ENCODE results near the gene BET1L. TPM values are rescaled to one million over a fixed set of nuclear protein-coding genes. Genes with fewer than 3 reads are reported as not detected.

BET1L gene
- total RNA-seq, 1 donor from 2014 or later: 73.2 TPM

GRCh38 chr11:223026-223789 is 16.0 kb upstream of the BET1L start:
- H3K4me3 Mint-ChIP-seq (ENCODE audit: unreplicated experiment): peak overlapping the region; percentile 29

GRCh38 chr11:221998-222789 is 15.0 kb upstream of the BET1L start:
- H3K27me3 Mint-ChIP-seq (ENCODE audit: low read depth, unreplicated experiment): no peaks in the 10 kb centered on the region
- Histone ChIP-seq H3K36me3 (ENCODE audit: insufficient read depth, low read length) (no peaks in the 10 kb centered on the region), H3K4me1 (ENCODE audit: insufficient read depth, low read length) (no peaks in the 10 kb centered on the region), H3K4me2 (ENCODE audit: low read length) (no peak overlapping the region), H3K27ac (ENCODE audit: low read depth, low read length) (no peak overlapping the region), H3K79me2 (ENCODE audit: insufficient read depth, low read length) (no peaks in the 10 kb centered on the region), H3K27me3 (ENCODE audit: insufficient read depth, low read length) (no peaks in the 10 kb centered on the region), H3K9ac (ENCODE audit: low read length) (no peak overlapping the region), H2AFZ (ENCODE audit: low read depth, low read length) (no peak overlapping the region), H3K9me3 (ENCODE audit: insufficient read depth, low read depth, low read length) (no peaks in the 10 kb centered on the region), H3K4me3 (ENCODE audit: insufficient read depth, low read depth, low read length) (no peak overlapping the region), H4K20me1 (ENCODE audit: insufficient read depth, low read length) (no peaks in the 10 kb centered on the region)
- peaks cover 6% of the 10 kb centered on the region for H3K4me1 Mint-ChIP-seq (ENCODE audit: low read depth, unreplicated experiment)
- H3K27ac Mint-ChIP-seq (ENCODE audit: unreplicated experiment): no peak overlapping the region
- no peak for TF ChIP-seq CTCF (IDR thresholded peaks at IDR 0.05; ENCODE audit: insufficient read depth, low read depth, low read length)
- no peak for TF ChIP-seq EZH2 (IDR thresholded peaks at IDR 0.05; ENCODE audit: insufficient read depth, low read length)
- no peak overlapping the region for H3K4me3 Mint-ChIP-seq (ENCODE audit: unreplicated experiment)
- DNase-seq (ENCODE audit: low read depth): no peak
- H3K9me3 Mint-ChIP-seq (ENCODE audit: unreplicated experiment): no peaks in the 10 kb centered on the region
- no peak for FAIRE-seq
- peaks cover 11% of the 10 kb centered on the region for H3K36me3 Mint-ChIP-seq (ENCODE audit: low read depth, unreplicated experiment)

More at GRCh38 chr11:223026-223789, 16.0 kb upstream of the BET1L start:
- Mint-ChIP-seq H3K27me3 (ENCODE audit: low read depth, unreplicated experiment) (no peaks in the 10 kb centered on the region), H3K9me3 (ENCODE audit: unreplicated experiment) (no peaks in the 10 kb centered on the region), H3K4me1 (ENCODE audit: low read depth, unreplicated experiment) (peaks cover 4% of the 10 kb centered on the region), H3K36me3 (ENCODE audit: low read depth, unreplicated experiment) (peaks cover 11% of the 10 kb centered on the region), H3K27ac (ENCODE audit: unreplicated experiment) (peak overlapping the region; percentile 48)
- no peak for TF ChIP-seq EZH2 (IDR thresholded peaks at IDR 0.05; ENCODE audit: insufficient read depth, low read length)
- no peak for TF ChIP-seq CTCF (IDR thresholded peaks at IDR 0.05; ENCODE audit: insufficient read depth, low read depth, low read length)
- Histone ChIP-seq H3K27me3 (ENCODE audit: insufficient read depth, low read length) (no peaks in the 10 kb centered on the region), H3K27ac (ENCODE audit: low read depth, low read length) (no peak overlapping the region), H3K79me2 (ENCODE audit: insufficient read depth, low read length) (peaks cover 3% of the 10 kb centered on the region), H3K9me3 (ENCODE audit: insufficient read depth, low read depth, low read length) (no peaks in the 10 kb centered on the region), H3K4me3 (ENCODE audit: insufficient read depth, low read depth, low read length) (no peak overlapping the region), H3K4me1 (ENCODE audit: insufficient read depth, low read length) (no peaks in the 10 kb centered on the region), H3K9ac (ENCODE audit: low read length) (no peak overlapping the region), H3K36me3 (ENCODE audit: insufficient read depth, low read length) (no peaks in the 10 kb centered on the region), H3K4me2 (ENCODE audit: low read length) (no peak overlapping the region), H2AFZ (ENCODE audit: low read depth, low read length) (no peak overlapping the region), H4K20me1 (ENCODE audit: insufficient read depth, low read length) (no peaks in the 10 kb centered on the region)
- no peak for DNase-seq (ENCODE audit: low read depth)
- no peak for FAIRE-seq

All from astrocyte (in vitro differentiated cells and primary cell).